K562 (cell line): ENCODE results near the gene VEZF1.

Experiments
- CTCF ChIP-seq, 3 experiments: IDR thresholded peaks in 2 of 3; conservative IDR thresholded peaks in 1 of 3; 2 replicates each; pipeline ENCODE4 v1.5.1; 2011 to 2012; ENCODE audit warnings: low read length in 3 of 3, mild to moderate bottlenecking in 3 of 3, control low read depth in 2 of 3, improper control_type of control experiment in 1 of 3, inconsistent platforms in 1 of 3, low read depth in 1 of 3, mixed read lengths in 1 of 3, moderate library complexity in 1 of 3; ENCODE audit not compliant: insufficient read depth in 2 of 3
- EZH2 ChIP-seq: IDR thresholded peaks from 2 replicates; pipeline ENCODE4 v1.6.1; 2012; ENCODE audit warnings: low read depth, mild to moderate bottlenecking, inconsistent platforms, low read length, borderline replicate concordance
- POLR2A ChIP-seq: fragments of 450-650 bp; conservative IDR thresholded peaks from 2 replicates; pipeline ENCODE4 v1.6.1; 2016
- RAD21 ChIP-seq, 2 experiments: fragments of 250-450 bp in 1 of 2; fragments of 450-650 bp in 1 of 2; sonication (Bioruptor Pico) in 1 of 2; formaldehyde crosslinking in 1 of 2; IDR thresholded peaks in 1 of 2; conservative IDR thresholded peaks in 1 of 2; 2 replicates each; pipeline versions ENCODE4 v1.4.0 to v1.8.0; 2020 to 2022; ENCODE audit warnings: mild to moderate bottlenecking in 2 of 2, moderate library complexity in 1 of 2
- ZNF707 ChIP-seq: fragments of 250-450 bp; sonication (Bioruptor Pico); conservative IDR thresholded peaks from 2 replicates; pipeline ENCODE4 v1.8.0; 2022; ENCODE audit warnings: inconsistent platforms, mild to moderate bottlenecking, moderate library complexity

GRCh38 chr17:57937492-57937891, 50.6 kb downstream of the VEZF1 start:
- no peak for TF ChIP-seq POLR2A
- no peak for TF ChIP-seq EZH2
- TF ChIP-seq CTCF (IDR thresholded peaks at IDR 0.05 in 2 of 3, conservative IDR thresholded peaks at IDR 0.05 in 1 of 3; ENCODE audit: insufficient read depth in 2 of 3, low read depth in 1 of 3, low read length in 3 of 3), result no peak
- no peak for TF ChIP-seq RAD21 (CRISPR knock-in tag; conservative IDR thresholded peaks at IDR 0.05 in 1 of 2, IDR thresholded peaks at IDR 0.05 in 1 of 2)
- TF ChIP-seq ZNF707 (CRISPR knock-in tag), result no peak
